ENCODE measurements around the gene PRICKLE1.
A peak's percentile ranks its signal among the peaks of the same experiment; 100 is the strongest.

Gene PRICKLE1

GRCh38 chr12:42426746-42427145 is 162.8 kb downstream of the PRICKLE1 start:
- WGBS, result 50% methylated on average over 6 of the region's 6 CpGs
- Histone ChIP-seq H3K36me3 (ENCODE audit: insufficient read depth, low read length) (peaks cover 11% of the 10 kb centered on the region; the same call in 1 of the 2 replicates), H3K9ac (ENCODE audit: low read depth, low read length) (peak overlapping the region; percentile 34; the same call in 1 of the 2 replicates), H3K4me1 (ENCODE audit: insufficient read depth, low read length) (peaks cover 12% of the 10 kb centered on the region), H3K27me3 (ENCODE audit: insufficient read depth, low read length) (no peaks in the 10 kb centered on the region), H3K9me3 (ENCODE audit: insufficient read depth, low read depth, low read length) (no peaks in the 10 kb centered on the region), H3K27ac (ENCODE audit: low read depth, low read length) (peak overlapping the region; percentile 76), H3K4me3 (ENCODE audit: low read length) (no peak overlapping the region)

DNA sequence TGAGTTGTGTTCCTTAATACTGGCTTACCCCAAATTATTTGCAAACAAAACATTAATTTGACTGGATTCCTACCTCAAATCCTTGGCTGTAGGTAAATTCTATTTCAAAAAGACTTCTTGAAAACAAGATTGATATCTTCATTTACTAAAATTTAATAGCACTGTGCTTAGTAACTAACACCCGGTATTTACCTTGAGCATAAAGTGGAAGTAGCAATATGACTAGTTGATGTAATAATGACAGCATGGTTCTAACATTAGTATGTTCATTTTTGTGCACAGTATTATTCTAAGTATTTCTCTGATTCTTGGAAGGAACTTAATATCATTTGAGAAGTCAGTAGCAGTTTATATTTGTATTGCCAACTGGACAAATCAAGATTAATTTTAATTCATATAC is 166.8 kb downstream of the PRICKLE1 start:
- no peak overlapping the region for H3K27ac ChIP-seq (ENCODE audit: low read depth, low read length)
- 100% methylated on average over 1 of the region's 1 CpG for WGBS
- H3K4me1 ChIP-seq (ENCODE audit: insufficient read depth, low read length), result peaks cover 12% of the 10 kb centered on the region
- no peak overlapping the region for H3K4me3 ChIP-seq (ENCODE audit: low read length)
- H3K36me3 ChIP-seq (ENCODE audit: insufficient read depth, low read length), result 0 out of 2 replicates have a peak, but pooled peaks cover 6% of the 10 kb centered on the region
- no peak overlapping the region for H3K9ac ChIP-seq (ENCODE audit: low read depth, low read length)
- H3K27me3 ChIP-seq (ENCODE audit: insufficient read depth, low read length), result no peaks in the 10 kb centered on the region
- no peaks in the 10 kb centered on the region for H3K9me3 ChIP-seq (ENCODE audit: insufficient read depth, low read depth, low read length)

DNA sequence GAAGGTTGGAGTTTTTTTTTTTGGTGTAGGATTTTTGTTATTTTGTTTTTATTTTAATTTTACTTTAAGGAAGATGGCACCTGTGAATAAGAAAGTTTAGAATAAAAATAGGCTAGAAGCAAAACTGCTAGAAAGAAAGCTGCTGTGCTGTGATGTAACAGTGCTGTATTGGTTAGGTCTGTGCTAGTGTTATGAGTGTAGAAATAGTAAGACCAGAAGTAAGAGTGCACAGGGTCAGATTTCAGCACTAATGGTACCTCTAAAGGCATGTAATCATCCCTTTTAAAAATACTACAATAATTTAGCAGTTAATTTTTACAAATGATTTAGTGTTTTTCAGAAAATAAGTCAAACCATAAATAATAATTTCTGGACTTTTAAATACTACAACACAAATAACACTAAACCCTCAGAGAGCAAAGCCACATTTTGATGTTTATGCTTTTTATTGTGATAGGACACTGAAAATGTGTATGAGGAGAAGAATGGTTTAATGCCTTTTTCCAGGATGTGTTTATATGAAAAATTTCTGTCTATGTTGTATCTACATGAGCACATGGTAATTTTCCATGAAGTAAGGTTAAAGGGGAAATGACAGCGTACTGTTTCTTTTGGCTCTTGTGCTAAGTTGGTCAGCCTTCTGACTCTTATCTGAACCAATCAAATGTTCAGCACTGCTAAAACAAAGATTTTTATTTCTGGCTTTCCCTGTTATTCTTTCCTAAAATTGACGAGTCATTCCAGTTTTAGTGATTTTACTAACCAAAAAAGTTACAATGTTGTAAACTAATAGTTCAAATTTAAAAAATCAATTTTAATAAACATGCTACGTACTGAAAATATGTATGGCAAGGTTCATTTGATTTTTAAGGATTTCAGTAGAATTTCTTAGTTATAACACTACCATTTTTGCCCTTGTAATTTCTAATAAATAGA is 167.4 kb downstream of the PRICKLE1 start:
- no peak overlapping the region for H3K27ac ChIP-seq (ENCODE audit: low read depth, low read length)
- 100% methylated on average over 2 of the region's 3 CpGs for WGBS
- H3K36me3 ChIP-seq (ENCODE audit: insufficient read depth, low read length), result no peaks in the 10 kb centered on the region

DNA sequence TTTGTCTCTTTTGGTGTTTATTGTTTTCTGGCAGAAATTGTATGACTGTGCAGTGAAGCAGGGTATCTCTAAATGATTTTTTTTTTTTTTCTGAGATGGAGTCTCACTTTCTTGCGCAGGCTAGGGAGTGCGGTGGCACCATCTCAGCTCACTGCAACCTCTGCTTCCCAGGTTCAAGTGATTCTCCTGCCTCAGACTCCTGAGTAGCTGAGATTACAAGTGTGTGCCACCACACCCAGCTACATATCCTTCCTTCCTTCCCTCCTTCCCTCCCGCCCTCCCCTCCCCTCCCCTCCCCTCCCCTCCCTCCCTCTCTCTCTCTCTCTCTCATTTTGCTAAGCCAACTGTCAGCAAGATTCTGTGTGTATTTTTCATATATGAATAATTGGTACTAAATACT is 169.2 kb downstream of the PRICKLE1 start:
- WGBS, result 97% methylated on average over 2 of the region's 3 CpGs
- no peak overlapping the region for H3K4me3 ChIP-seq (ENCODE audit: low read length)
- H3K4me1 ChIP-seq (ENCODE audit: insufficient read depth, low read length), result no peaks in the 10 kb centered on the region
- no peaks in the 10 kb centered on the region for H3K9me3 ChIP-seq (ENCODE audit: insufficient read depth, low read depth, low read length)
- H3K27ac ChIP-seq (ENCODE audit: low read depth, low read length), result no peak overlapping the region
- H3K36me3 ChIP-seq (ENCODE audit: insufficient read depth, low read length), result no peaks in the 10 kb centered on the region
- H3K9ac ChIP-seq (ENCODE audit: low read depth, low read length), result no peak overlapping the region
- no peaks in the 10 kb centered on the region for H3K27me3 ChIP-seq (ENCODE audit: insufficient read depth, low read length)

More for the DNA sequence above, 167.4 kb downstream of the PRICKLE1 start:
- Histone ChIP-seq H3K4me1 (ENCODE audit: insufficient read depth, low read length) (peaks cover 10% of the 10 kb centered on the region), H3K9me3 (ENCODE audit: insufficient read depth, low read depth, low read length) (no peaks in the 10 kb centered on the region), H3K4me3 (ENCODE audit: low read length) (no peak overlapping the region), H3K9ac (ENCODE audit: low read depth, low read length) (no peak overlapping the region), H3K27me3 (ENCODE audit: insufficient read depth, low read length) (no peaks in the 10 kb centered on the region)

DNA sequence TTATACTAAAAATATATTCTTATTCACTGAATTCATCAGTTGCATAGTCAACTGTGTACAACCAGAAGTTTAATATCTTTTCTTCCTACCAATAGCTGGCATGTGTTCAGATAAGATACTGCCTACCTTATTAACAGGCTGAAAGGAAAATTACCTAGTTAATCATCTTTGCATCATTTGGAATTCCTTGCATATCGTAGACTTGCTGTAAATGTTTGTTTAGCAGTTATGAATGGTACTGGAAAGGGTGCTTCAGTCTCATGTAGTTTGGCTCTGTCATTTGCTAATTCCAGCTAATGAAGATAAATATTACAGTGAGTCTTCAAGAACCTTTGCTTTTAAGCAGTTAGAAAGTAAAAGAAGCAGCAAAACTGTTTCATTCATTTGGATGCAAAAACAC is 179.2 kb downstream of the PRICKLE1 start:
- Histone ChIP-seq H3K4me1 (ENCODE audit: insufficient read depth, low read length) (no peaks in the 10 kb centered on the region), H3K9ac (ENCODE audit: low read depth, low read length) (no peak overlapping the region), H3K36me3 (ENCODE audit: insufficient read depth, low read length) (peaks cover 4% of the 10 kb centered on the region; the same call in 1 of the 2 replicates), H3K4me3 (ENCODE audit: low read length) (no peak overlapping the region), H3K9me3 (ENCODE audit: insufficient read depth, low read depth, low read length) (no peaks in the 10 kb centered on the region), H3K27me3 (ENCODE audit: insufficient read depth, low read length) (no peaks in the 10 kb centered on the region), H3K27ac (ENCODE audit: low read depth, low read length) (no peak overlapping the region)
- WGBS, result 93% methylated on average over 1 of the region's 1 CpG

DNA sequence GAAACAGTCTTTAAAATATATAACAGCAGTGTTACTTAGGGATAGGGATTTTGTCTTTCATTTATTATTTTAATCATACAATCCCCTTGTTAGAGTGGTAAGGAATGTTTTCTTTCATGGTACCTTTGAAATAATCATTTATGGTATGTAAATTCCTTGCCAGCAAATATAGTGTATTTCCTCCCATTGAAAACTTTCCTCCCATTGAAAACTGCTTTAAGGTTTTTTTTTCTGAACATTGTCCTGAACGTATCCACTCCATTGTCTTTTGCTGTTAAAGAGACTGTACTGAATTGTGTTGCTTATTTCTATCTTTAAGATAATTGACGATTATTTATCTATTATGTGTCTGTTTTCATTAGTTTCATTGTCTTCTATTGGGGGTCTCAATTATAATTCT is 180.1 kb downstream of the PRICKLE1 start:
- Histone ChIP-seq H3K4me3 (ENCODE audit: low read length) (no peak overlapping the region), H3K9me3 (ENCODE audit: insufficient read depth, low read depth, low read length) (no peaks in the 10 kb centered on the region), H3K4me1 (ENCODE audit: insufficient read depth, low read length) (no peaks in the 10 kb centered on the region), H3K27ac (ENCODE audit: low read depth, low read length) (no peak overlapping the region), H3K27me3 (ENCODE audit: insufficient read depth, low read length) (no peaks in the 10 kb centered on the region), H3K36me3 (ENCODE audit: insufficient read depth, low read length) (peaks cover 4% of the 10 kb centered on the region; the same call in 1 of the 2 replicates), H3K9ac (ENCODE audit: low read depth, low read length) (no peak overlapping the region)
- 100% methylated on average over 2 of the region's 2 CpGs for whole genome bisulfite sequencing

- no peaks in the 10 kb centered on the region for H3K27me3 ChIP-seq (ENCODE audit: insufficient read depth, low read length)
- no peak overlapping the region for H3K9ac ChIP-seq (ENCODE audit: low read depth, low read length)
- WGBS, result 89% methylated on average over 1 of the region's 1 CpG
- no peaks in the 10 kb centered on the region for H3K4me1 ChIP-seq (ENCODE audit: insufficient read depth, low read length)
- no peaks in the 10 kb centered on the region for H3K9me3 ChIP-seq (ENCODE audit: insufficient read depth, low read depth, low read length)
- no peak overlapping the region for H3K27ac ChIP-seq (ENCODE audit: low read depth, low read length)
- no peak overlapping the region for H3K4me3 ChIP-seq (ENCODE audit: low read length)
- peaks cover 15% of the 10 kb centered on the region for H3K36me3 ChIP-seq (ENCODE audit: insufficient read depth, low read length)
These were observed 182.2 kb downstream of the PRICKLE1 start for GRCh38 chr12:42407306-42407705.

Measured in HUES64 (cell line).